ENCODE results near the gene LBX2. TPM values are rescaled to one million over a fixed set of nuclear protein-coding genes. Genes with fewer than 3 reads are reported as not detected.

LBX2 gene
- total and polyA plus RNA-seq, 2 of the 4 experiments (the other 2 are of a cell fraction), result 0.18 to 0.62 TPM

- Histone ChIP-seq H2BK5ac (ENCODE audit: low read depth, low read length, poor library complexity, severe bottlenecking) (peak within 1 kb of the TSS; percentile 77), H3K9me3 (ENCODE audit: control insufficient read depth, insufficient read depth, low read length) (no peaks in the 10 kb centered on the region), H3K9me1 (ENCODE audit: insufficient read depth, low read length) (0 out of 2 replicates have a peak, but pooled peaks cover 3% of the 10 kb centered on the region), H2AFZ (replicated peaks; ENCODE audit: low read length, poor library complexity) (peak within 1 kb of the TSS; percentile 92), H3K23ac (ENCODE audit: low read depth, low read length) (peak within 1 kb of the TSS; percentile 94), H3K14ac (replicated peaks; ENCODE audit: low read depth, low read length) (peak within 1 kb of the TSS; percentile 97), H3K27me3 (ENCODE audit: control insufficient read depth, insufficient read depth, low read length) (no peaks in the 10 kb centered on the region), H3K4me3 (ENCODE audit: insufficient read depth, low read depth, low read length) (peak within 1 kb of the TSS; percentile 80), H3K4me1 (ENCODE audit: control insufficient read depth, insufficient read depth, low read length) (peaks cover 10% of the 10 kb centered on the region), H2BK15ac (ENCODE audit: low read depth, low read length) (peak within 1 kb of the TSS; percentile 33; the same call in 1 of the 3 replicates), H4K8ac (ENCODE audit: low read depth in 2 of 2, low read length in 2 of 2) (peak within 1 kb of the TSS; percentile 66 to 95), H2AK5ac (ENCODE audit: low read depth, low read length) (peak within 1 kb of the TSS; percentile 80), H4K5ac (ENCODE audit: low read depth, low read length) (peak within 1 kb of the TSS; percentile 78), H3K79me1 (ENCODE audit: low read depth in 1 of 2, low read length in 2 of 2) (peaks cover 18 to 51% of the 10 kb centered on the region in 2 experiments), H3K4ac (ENCODE audit: low read depth, low read length) (peak within 1 kb of the TSS; percentile 96), H4K20me1 (ENCODE audit: insufficient read depth, low read length) (no peaks in the 10 kb centered on the region), H2AK9ac (replicated peaks; ENCODE audit: low read depth, low read length, poor library complexity) (peak within 1 kb of the TSS; percentile 97), H3K4me2 (ENCODE audit: low read depth, low read length) (peak within 1 kb of the TSS; percentile 92), H3K36me3 (ENCODE audit: control insufficient read depth, insufficient read depth, low read length) (peaks cover 21% of the 10 kb centered on the region), H3K18ac (ENCODE audit: low read depth, low read length) (no peak within 1 kb of the TSS), H4K91ac (ENCODE audit: insufficient read depth, low read depth, low read length) (peak within 1 kb of the TSS; percentile 83), H2BK120ac (ENCODE audit: low read depth, low read length) (0 out of 2 replicates have a peak within 1 kb of the TSS, but pooled peaks have one; percentile 45), H3K27ac (ENCODE audit: insufficient read depth, low read length) (peak within 1 kb of the TSS; percentile 70), H3K56ac (ENCODE audit: extremely low read depth, insufficient read depth, low read length) (peak within 1 kb of the TSS; percentile 92), H2BK20ac (ENCODE audit: low read depth, low read length) (no peak within 1 kb of the TSS), H3K9ac (ENCODE audit: low read depth, low read length) (peak within 1 kb of the TSS; percentile 86)
- DNase-seq (peak; percentile 100), ATAC-seq (ENCODE audit: low read depth) (peak; percentile 86)
- CTCF ChIA-PET, result interaction anchor here (0.6 kb wide), 1 partner anchor 11 kb away, joined by 4 read pairs; no protein-coding TSS in a partner anchor
- intact Hi-C loops (cut with micrococcal nuclease), result no loop called here
- in situ Hi-C loops (cut with MboI; ENCODE audit: low sequenced_read_pairs), result no loop called here
- 0 out of 2 replicates have a peak, but pooled peaks have one; percentile 5 for TF ChIP-seq MAZ (IDR thresholded peaks at IDR 0.05; ENCODE audit: borderline replicate concordance, low read depth, low read length)
- no peak for TF ChIP-seq POLR2A (IDR thresholded peaks at IDR 0.05; ENCODE audit: low read depth, low read length)
- no peak; the same call in 1 of the 2 replicates for TF ChIP-seq USF2 (IDR thresholded peaks at IDR 0.05; ENCODE audit: low read depth, low read length)
- TF ChIP-seq RFX5 (IDR thresholded peaks at IDR 0.05; ENCODE audit: low read depth, low read length), result peak; percentile 54
- peak; percentile 78; the same call in 1 of the 2 replicates for TF ChIP-seq FOS (IDR thresholded peaks at IDR 0.05; ENCODE audit: low read depth, low read length)
- no CpG with 5 or more reads among the region's 38 CpGs for WGBS, 2 experiments (ENCODE audit: extremely low coverage in 2 of 2, insufficient read length in 1 of 2)
- dilution Hi-C loops (cut with HindIII; ENCODE audit: low sequenced_read_pairs, unreplicated experiment), result no loop called here
- BruUV-seq (replicated peaks), result no TSS peak
- POLR2A ChIA-PET (ENCODE audit: unreplicated experiment), result interaction anchor here (0.9 kb wide), 1 partner anchor 24 kb away, joined by 5 read pairs; the partner anchor contains the start of genes CCDC142 and TTC31
These were observed 41.1 kb downstream of the LBX2 start, which contains the start of gene WBP1 for GRCh38 chr2:74458132-74458937. Gene WBP1, plus strand, starts transcription at chr2:74458438. Its CDS starts 165 bp downstream, at chr2:74458603.
